OCI-LY3 (cell line): ENCODE results near the gene ILRUN.

Experiments
- EZH2phosphoT487 ChIP-seq: fragments of 200-600 bp; shearing (Covaris generic); IDR thresholded peaks from 2 replicates; pipeline ENCODE4 v1.6.1; 2018; ENCODE audit warnings: antibody characterized with exemption, mixed run types, low read depth
- TF ChIP-seq, protein P1 (sequence below): fragments of 200-600, 300-600 bp; sonication (generic); IDR thresholded peaks from 2 replicates; pipeline ENCODE4 v1.5.1; 2014; ENCODE audit warnings: antibody characterized with exemption, low read length, low read depth

GRCh38 chr6:34705241-34705640 lies 8.7 kb upstream of the ILRUN start:
- TF ChIP-seq, protein P1, sequence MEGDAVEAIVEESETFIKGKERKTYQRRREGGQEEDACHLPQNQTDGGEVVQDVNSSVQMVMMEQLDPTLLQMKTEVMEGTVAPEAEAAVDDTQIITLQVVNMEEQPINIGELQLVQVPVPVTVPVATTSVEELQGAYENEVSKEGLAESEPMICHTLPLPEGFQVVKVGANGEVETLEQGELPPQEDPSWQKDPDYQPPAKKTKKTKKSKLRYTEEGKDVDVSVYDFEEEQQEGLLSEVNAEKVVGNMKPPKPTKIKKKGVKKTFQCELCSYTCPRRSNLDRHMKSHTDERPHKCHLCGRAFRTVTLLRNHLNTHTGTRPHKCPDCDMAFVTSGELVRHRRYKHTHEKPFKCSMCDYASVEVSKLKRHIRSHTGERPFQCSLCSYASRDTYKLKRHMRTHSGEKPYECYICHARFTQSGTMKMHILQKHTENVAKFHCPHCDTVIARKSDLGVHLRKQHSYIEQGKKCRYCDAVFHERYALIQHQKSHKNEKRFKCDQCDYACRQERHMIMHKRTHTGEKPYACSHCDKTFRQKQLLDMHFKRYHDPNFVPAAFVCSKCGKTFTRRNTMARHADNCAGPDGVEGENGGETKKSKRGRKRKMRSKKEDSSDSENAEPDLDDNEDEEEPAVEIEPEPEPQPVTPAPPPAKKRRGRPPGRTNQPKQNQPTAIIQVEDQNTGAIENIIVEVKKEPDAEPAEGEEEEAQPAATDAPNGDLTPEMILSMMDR: no peak
- TF ChIP-seq EZH2phosphoT487: no peak
